Right lobe of liver (tissue), 6 donors: ENCODE results near the gene ATOH8. TPM values are rescaled to one million over a fixed set of nuclear protein-coding genes. Genes with fewer than 3 reads are reported as not detected.

Source experiments
- ATAC-seq, 4 donors: fragments of 200-7000 bp; cut with Tn5 transposase; one replicate each; pipeline ENCODE4 v1.9.1; 2020; ENCODE audit warnings: mild to moderate bottlenecking in 4 of 4, moderate library complexity in 4 of 4
- DNase-seq, 3 donors: peaks; one replicate each; pipeline ENCODE4 v3.0.0-alpha.2; 2020
- H3K27ac ChIP-seq, 3 donors: fragments of 200-600 bp; one replicate each; pipeline ENCODE4 v1.8.0; 2022
- H3K27me3 ChIP-seq, 2 donors: fragments of 200-600 bp; one replicate each; pipeline ENCODE4 v1.8.0; 2022
- H3K36me3 ChIP-seq, 4 donors: fragments of 200-600 bp; sonication (generic) in 1 of 4; one replicate each; pipeline versions ENCODE4 v1.5.1 to v1.8.0; 2017 to 2022; ENCODE audit warnings: control low read depth in 1 of 4
- H3K4me1 ChIP-seq, 4 donors: fragments of 200-600 bp; sonication (generic) in 1 of 4; one replicate each; pipeline versions ENCODE4 v1.5.1 to v1.8.0; 2017 to 2022; ENCODE audit warnings: control low read depth in 1 of 4
- H3K4me3 ChIP-seq, 3 donors: fragments of 200-600 bp; one replicate each; pipeline ENCODE4 v1.8.0; 2022
- H3K9me3 ChIP-seq, 4 donors: fragments of 200-600 bp; sonication (generic) in 1 of 4; one replicate each; pipeline versions ENCODE4 v1.5.1 to v1.8.0; 2017 to 2022; ENCODE audit warnings: control low read depth in 1 of 4
- CTCF ChIP-seq, 4 donors: fragments of 200-600 bp in 3 of 4; fragments of 450-650 bp in 1 of 4; IDR thresholded peaks; one replicate each; pipeline versions ENCODE4 v1.5.1 to v1.8.0; 2016 to 2022; ENCODE audit warnings: antibody characterized with exemption in 4 of 4, mild to moderate bottlenecking in 2 of 4
- POLR2A ChIP-seq: fragments of 450-650 bp; IDR thresholded peaks from one replicate; pipeline ENCODE4 v1.6.1; 2017; ENCODE audit warnings: antibody characterized with exemption, mild to moderate bottlenecking
- WGBS: methylation state at CpG from one replicate; pipeline ENCODE4 v1.1.6; 2018; ENCODE audit warnings: low coverage, low lambda C conversion rate; ENCODE audit not compliant: insufficient coverage; ENCODE audit errors: missing lambda C conversion rate; 5-methylcytosine and 5-hydroxymethylcytosine counted together
- intact Hi-C, 2 donors: fragments of 100-400 bp; cut with DNase I; formaldehyde crosslinking; loops; one replicate each; pipeline versions ENCODE4 v1.11.2 to v1.14.1; 2022
- long read RNA-seq: library from polyadenylated mRNA; unstranded; transcript quantifications from one replicate; pipeline ENCODE4 v2.0.0, GENCODE V29; 2019
- total RNA-seq, 6 experiments: library from RNA; depleted of rRNA in 2 of 6; stranded (reverse); fragments of >200 nt in 2 of 6; fragmentation: NEBNext Ultra II Directional in 3 of 6; extraction: Animal tissue kit (Norgen Biotek cat#: 25700) in 3 of 6; gene quantifications; one replicate each; pipeline versions ENCODE4 v1.1.0 to v1.2.4, GENCODE V29; 2016 to 2023
- donor health status: DM: no; HTN: yes; CAD: no.
- donor health status: DM: no; HTN: no; CAD: no.
- donor health status: DM: no; HTN: no; CAD: no.
- donor health status: DM: no; HTN: yes; CAD: no.
- donor health status: DM: no; HTN: yes; CAD: no.

The ATOH8 gene
- total RNA-seq, result 10 to 100 TPM in 4 of 6 experiments, 1 to 10 TPM in 2; 5.3 to 78.0 (median 46.2) TPM
- long read RNA-seq, partial matches to known transcripts, result 1 of 2 reads
- long read RNA-seq, other reads (novel, unspliced or antisense), result 0 of 2 reads

- H3K4me3 ChIP-seq, result peak within 1 kb of the TSS; percentile 67 to 77 (median 72)
- TF ChIP-seq POLR2A (peak; percentile 71), CTCF (IDR thresholded peaks at IDR 0.05) (no peak)
- peak within 1 kb of the TSS; percentile 20 to 81 (median 51) for H3K27ac ChIP-seq
- H3K9me3 ChIP-seq, result no peaks in the 10 kb centered on the region
- peaks cover 0 to 38% (median 10%) of the 10 kb centered on the region in 4 donors for H3K4me1 ChIP-seq
- H3K36me3 ChIP-seq, result no peaks in the 10 kb centered on the region
- H3K27me3 ChIP-seq, result no peaks in the 10 kb centered on the region
- WGBS, result 2% methylated on average over 8 of the region's 81 CpGs
- DNase-seq, result peak; percentile 76 to 88 (median 84)
- intact Hi-C loops, result no loop called here
- ATAC-seq, result peak; percentile 24 to 65 (median 58)
Measured at GRCh38 chr2:85753525-85754312, at the start of gene ATOH8. Gene ATOH8 (plus strand): TSS chr2:85753991. CDS start chr2:85754190, 199 bp downstream.

GRCh38 chr2:85704038-85704437, 49.8 kb upstream of the ATOH8 start:
- no peak for DNase-seq
- Histone ChIP-seq H3K4me1 (peaks cover 0 to 49% (median 24%) of the 10 kb centered on the region in 4 donors), H3K27ac (peak overlapping the region in 2 of 3 donors; percentile 10 to 91), H3K9me3 (no peaks in the 10 kb centered on the region), H3K27me3 (no peaks in the 10 kb centered on the region), H3K36me3 (no peaks in the 10 kb centered on the region), H3K4me3 (no peak overlapping the region)
- no peak for TF ChIP-seq CTCF (IDR thresholded peaks at IDR 0.05)
- TF ChIP-seq POLR2A, result no peak
- ATAC-seq, result no peak
- intact Hi-C loops, result no loop called here
- 57% methylated on average over 3 of the region's 3 CpGs for WGBS

- Histone ChIP-seq H3K27ac (peak overlapping the region; percentile 78 to 91 (median 84)), H3K4me3 (no peak overlapping the region), H3K27me3 (no peaks in the 10 kb centered on the region), H3K36me3 (no peaks in the 10 kb centered on the region), H3K4me1 (peaks cover 0 to 59% (median 27%) of the 10 kb centered on the region in 4 donors), H3K9me3 (no peaks in the 10 kb centered on the region)
- ATAC-seq (peak in 1 of 4 donors; percentile 6), DNase-seq (no peak)
- no peak for TF ChIP-seq CTCF (IDR thresholded peaks at IDR 0.05)
- TF ChIP-seq POLR2A, result no peak
- intact Hi-C loops, result no loop called here
- WGBS, result 67% methylated on average over 6 of the region's 8 CpGs
Measured at GRCh38 chr2:85704800-85705679, 48.8 kb upstream of the ATOH8 start.

GRCh38 chr2:85705680-85706039, 48.1 kb upstream of the ATOH8 start:
- Histone ChIP-seq H3K27ac (peak overlapping the region; percentile 78 to 91 (median 84)), H3K4me1 (peaks cover 0 to 62% (median 28%) of the 10 kb centered on the region in 4 donors), H3K36me3 (no peaks in the 10 kb centered on the region), H3K4me3 (no peak overlapping the region), H3K27me3 (no peaks in the 10 kb centered on the region), H3K9me3 (no peaks in the 10 kb centered on the region)
- TF ChIP-seq POLR2A (peak; percentile 50), CTCF (IDR thresholded peaks at IDR 0.05) (no peak)
- WGBS, result 50% methylated on average over 2 of the region's 2 CpGs
- intact Hi-C loops, result no loop called here
- DNase-seq (peak in 1 of 3 donors; percentile 86), ATAC-seq (peak; percentile 70 to 89 (median 72))
